ENCODE measurements around the gene LRRC57.

The LRRC57 gene

DNA sequence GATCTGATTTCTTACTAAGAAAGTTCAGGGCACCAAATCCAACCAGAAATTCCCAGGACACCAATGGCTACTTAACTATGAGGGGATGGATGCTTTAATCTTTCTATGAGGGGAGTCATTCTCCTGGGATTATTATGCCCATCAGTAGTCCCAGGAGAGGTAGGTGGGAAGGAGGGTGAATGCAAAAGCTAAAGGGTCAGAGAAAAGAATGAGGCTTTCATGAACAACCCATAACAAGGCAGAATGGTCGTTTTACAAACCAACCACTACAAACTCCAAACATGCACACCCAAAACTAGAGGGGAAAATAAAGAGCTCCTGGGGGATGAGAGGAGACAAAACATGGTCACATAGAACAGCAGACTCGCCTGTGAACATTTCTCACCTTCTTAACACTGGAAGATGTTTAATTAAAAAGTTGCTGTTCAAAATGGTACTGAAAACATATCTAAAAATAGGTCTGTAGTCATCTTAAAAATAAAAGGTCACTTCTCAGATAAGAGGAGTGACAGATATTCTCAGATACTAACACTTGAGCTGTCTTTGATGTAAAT lies 30.5 kb upstream of the LRRC57 start:
- H3K27me3 ChIP-seq (ENCODE audit: insufficient read depth, low read depth, severe bottlenecking), result no peaks in the 10 kb centered on the region
- DNase-seq, result no peak

DNA sequence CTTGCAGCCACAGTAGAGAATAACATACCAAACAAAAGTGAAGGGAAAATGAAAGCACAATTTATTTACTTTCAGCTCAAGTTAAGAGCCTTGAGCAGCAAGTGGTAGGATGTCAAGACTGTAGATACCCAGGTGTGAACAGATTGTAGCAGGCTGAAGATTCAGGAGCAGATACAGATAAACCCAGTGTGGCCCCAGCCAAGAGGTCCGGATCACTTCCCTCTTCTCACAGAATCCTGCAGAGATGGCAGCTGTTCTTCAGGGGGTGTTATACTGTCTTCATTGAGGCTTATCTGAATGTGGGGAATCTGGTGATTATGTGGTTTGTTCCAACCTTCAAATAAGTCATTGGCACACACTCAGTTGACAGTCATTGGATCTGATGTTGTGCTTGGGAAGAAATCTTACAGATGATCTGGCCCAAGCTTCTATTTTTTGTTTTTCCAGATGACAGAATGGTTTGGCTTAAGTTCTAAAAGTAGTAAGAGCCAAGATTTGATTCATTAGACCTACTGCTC lies 29.0 kb upstream of the LRRC57 start:
- Histone ChIP-seq H3K9me3 (ENCODE audit: severe bottlenecking) (no peaks in the 10 kb centered on the region), H3K36me3 (peaks cover 5% of the 10 kb centered on the region; the same call in 1 of the 2 replicates), H3K4me3 (ENCODE audit: low read depth, low read length) (no peak overlapping the region; the same call in 1 of the 2 replicates), H3K27ac (no peak overlapping the region; the same call in 1 of the 2 replicates), H3K27me3 (ENCODE audit: insufficient read depth, low read depth, severe bottlenecking) (no peaks in the 10 kb centered on the region)
- TF ChIP-seq, protein P1, sequence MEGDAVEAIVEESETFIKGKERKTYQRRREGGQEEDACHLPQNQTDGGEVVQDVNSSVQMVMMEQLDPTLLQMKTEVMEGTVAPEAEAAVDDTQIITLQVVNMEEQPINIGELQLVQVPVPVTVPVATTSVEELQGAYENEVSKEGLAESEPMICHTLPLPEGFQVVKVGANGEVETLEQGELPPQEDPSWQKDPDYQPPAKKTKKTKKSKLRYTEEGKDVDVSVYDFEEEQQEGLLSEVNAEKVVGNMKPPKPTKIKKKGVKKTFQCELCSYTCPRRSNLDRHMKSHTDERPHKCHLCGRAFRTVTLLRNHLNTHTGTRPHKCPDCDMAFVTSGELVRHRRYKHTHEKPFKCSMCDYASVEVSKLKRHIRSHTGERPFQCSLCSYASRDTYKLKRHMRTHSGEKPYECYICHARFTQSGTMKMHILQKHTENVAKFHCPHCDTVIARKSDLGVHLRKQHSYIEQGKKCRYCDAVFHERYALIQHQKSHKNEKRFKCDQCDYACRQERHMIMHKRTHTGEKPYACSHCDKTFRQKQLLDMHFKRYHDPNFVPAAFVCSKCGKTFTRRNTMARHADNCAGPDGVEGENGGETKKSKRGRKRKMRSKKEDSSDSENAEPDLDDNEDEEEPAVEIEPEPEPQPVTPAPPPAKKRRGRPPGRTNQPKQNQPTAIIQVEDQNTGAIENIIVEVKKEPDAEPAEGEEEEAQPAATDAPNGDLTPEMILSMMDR (IDR thresholded peaks at IDR 0.05; ENCODE audit: low read depth, low read length), result no peak
- peak; percentile 81 for DNase-seq

More for the DNA sequence above, 30.5 kb upstream of the LRRC57 start:
- H3K4me3 ChIP-seq (ENCODE audit: low read depth, low read length), result no peak overlapping the region
- TF ChIP-seq, protein P1 (IDR thresholded peaks at IDR 0.05; ENCODE audit: low read depth, low read length), result no peak
- no peaks in the 10 kb centered on the region for H3K9me3 ChIP-seq (ENCODE audit: severe bottlenecking)
- peaks cover 5% of the 10 kb centered on the region; the same call in 1 of the 2 replicates for H3K36me3 ChIP-seq
- no peak overlapping the region for H3K27ac ChIP-seq

DNA sequence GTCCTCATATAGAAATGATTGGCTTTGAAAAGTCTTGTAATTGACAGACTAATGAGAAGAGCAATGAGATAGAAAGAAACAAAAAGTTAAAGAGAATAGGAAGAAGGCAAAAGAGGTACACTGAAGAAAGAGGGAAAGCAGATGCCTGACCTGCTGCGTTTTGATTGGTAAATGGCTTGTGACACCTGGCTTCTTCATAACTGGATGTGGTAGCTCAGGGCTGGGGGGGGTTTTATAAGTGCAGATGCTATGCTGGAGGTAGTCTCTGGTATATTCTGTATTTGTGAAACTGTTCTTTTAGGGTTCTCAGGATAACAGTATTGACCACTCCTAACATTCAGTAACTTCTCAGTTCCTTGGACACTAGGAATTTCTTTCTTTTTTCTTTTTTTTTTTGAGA lies 28.2 kb upstream of the LRRC57 start:
- Histone ChIP-seq H3K27ac (no peak overlapping the region), H3K27me3 (ENCODE audit: insufficient read depth, low read depth, severe bottlenecking) (no peaks in the 10 kb centered on the region), H3K9me3 (ENCODE audit: severe bottlenecking) (no peaks in the 10 kb centered on the region), H3K4me3 (ENCODE audit: low read depth, low read length) (no peak overlapping the region; the same call in 1 of the 2 replicates), H3K36me3 (peaks cover 5% of the 10 kb centered on the region; the same call in 1 of the 2 replicates)
- DNase-seq, result no peak
- TF ChIP-seq, protein P1 (IDR thresholded peaks at IDR 0.05; ENCODE audit: low read depth, low read length), result no peak

DNA sequence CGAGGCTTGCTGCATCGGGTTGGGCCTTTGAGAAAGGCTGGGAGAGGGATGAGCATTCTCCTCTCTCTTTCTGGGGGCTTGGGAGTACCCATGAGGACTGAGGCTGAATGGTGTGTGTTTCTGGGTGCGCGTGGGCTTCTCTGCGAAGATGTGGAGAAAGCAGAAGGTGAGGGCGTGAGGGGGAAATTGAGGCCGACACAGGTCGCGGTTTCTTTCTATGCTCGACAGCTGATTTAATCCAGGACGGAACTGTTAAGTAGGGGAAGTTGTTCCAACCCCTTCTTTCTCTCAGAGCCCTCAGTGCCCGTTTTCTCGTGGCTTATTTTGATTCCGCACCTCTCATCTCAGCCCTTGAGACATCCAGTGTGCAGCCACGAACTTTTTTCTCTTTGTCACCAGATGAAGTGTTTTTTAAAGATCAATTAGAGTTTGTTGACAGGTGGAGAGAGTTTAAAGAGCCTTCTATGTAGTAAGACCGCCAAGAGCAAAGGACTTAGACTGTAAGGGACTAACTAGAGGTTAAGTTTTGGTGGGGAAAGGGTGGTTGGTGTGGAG lies 27.5 kb upstream of the LRRC57 start:
- Histone ChIP-seq H3K27me3 (ENCODE audit: insufficient read depth, low read depth, severe bottlenecking) (no peaks in the 10 kb centered on the region), H3K4me3 (ENCODE audit: low read depth, low read length) (peak overlapping the region; percentile 93), H3K9me3 (ENCODE audit: severe bottlenecking) (no peaks in the 10 kb centered on the region), H3K36me3 (peaks cover 5% of the 10 kb centered on the region; the same call in 1 of the 2 replicates), H3K27ac (peak overlapping the region; percentile 83)
- TF ChIP-seq, protein P1 (IDR thresholded peaks at IDR 0.05; ENCODE audit: low read depth, low read length), result no peak
- DNase-seq, result no peak

DNA sequence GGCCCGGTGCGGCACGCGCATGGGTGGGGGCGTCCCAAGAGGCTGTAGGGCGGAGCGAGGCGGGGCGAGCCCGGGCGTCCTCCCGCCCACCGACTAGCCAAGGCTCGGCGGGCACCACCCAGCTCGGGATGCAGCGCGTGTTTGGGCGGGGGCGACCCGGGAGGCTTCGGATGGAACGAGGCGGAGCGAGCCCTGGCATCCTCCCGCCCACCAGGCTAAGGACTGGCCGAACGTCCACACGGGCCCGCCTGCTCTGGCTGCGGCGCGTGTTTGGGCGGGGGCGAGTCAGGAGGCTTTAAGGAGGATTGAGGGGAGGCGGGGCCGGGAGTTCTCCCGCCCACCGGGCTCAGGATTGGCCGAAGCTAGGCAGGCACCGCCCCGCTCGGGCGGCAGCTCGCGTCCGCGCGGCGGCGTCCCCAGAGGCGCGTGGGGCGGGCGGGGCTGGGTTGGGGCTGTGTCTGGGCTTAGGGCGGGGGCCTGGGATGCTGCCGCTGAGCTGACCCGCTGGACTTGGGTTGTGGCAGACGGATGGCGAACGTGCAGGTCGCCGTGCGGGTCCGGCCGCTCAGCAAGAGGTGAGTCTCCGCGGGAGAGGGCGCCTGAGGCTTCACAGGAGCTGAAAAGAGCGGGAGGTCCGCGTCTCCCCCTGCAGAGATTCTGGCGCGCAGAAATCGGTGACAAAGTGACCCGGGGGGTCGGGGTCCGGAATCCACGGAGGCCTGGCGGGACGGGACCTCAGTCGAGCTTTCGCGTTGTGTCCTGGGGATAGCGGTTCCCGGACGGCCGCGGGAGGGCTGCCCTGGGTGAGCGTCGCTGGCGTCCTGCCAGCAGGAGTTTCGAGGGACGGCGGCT lies 26.8 kb upstream of the LRRC57 start, which contains the start of gene STARD9:
Gene STARD9, plus strand, starts transcription at position 419 of the 852 bp plus-strand sequence. Its CDS starts 110 bp downstream, at position 529.
- peak within 1 kb of the TSS; percentile 83 for H3K27ac ChIP-seq
- no peaks in the 10 kb centered on the region for H3K9me3 ChIP-seq (ENCODE audit: severe bottlenecking)
- peak; percentile 99 for DNase-seq
- peaks cover 5% of the 10 kb centered on the region; the same call in 1 of the 2 replicates for H3K36me3 ChIP-seq
- H3K4me3 ChIP-seq (ENCODE audit: low read depth, low read length), result peak within 1 kb of the TSS; percentile 93
- TF ChIP-seq, protein P1 (IDR thresholded peaks at IDR 0.05; ENCODE audit: low read depth, low read length), result no peak
- no peaks in the 10 kb centered on the region for H3K27me3 ChIP-seq (ENCODE audit: insufficient read depth, low read depth, severe bottlenecking)
